A673 (cell line): Measurements from ENCODE around the gene TRPM1. TPM values are rescaled to one million over a fixed set of nuclear protein-coding genes. Genes with fewer than 3 reads are reported as not detected.

Experiments
- BruUV-seq: library from RNA; stranded (reverse); fragments of 400-500 nt; replicated peaks from 2 replicates; lab custom pipeline; 2021; lab: Mats Ljungman, UMichigan
- CTCF ChIA-PET: fragments of 300-600 bp; sonication (Branson Sonifier 250); formaldehyde crosslinking; loops from one replicate; lab custom pipeline; 2022; ENCODE audit warnings: antibody characterized with exemption; lab: Charles Lee
- POLR2A ChIA-PET: fragments of 300-600 bp; sonication (Branson Sonifier 250); formaldehyde crosslinking; loops from one replicate; lab custom pipeline; 2022; ENCODE audit warnings: antibody characterized with exemption; ENCODE audit not compliant: low non-redundant PET; lab: Charles Lee
- DNase-seq: peaks from one replicate; pipeline ENCODE4 v3.0.0-alpha.2; 2015; ENCODE audit warnings: low spot score
- H3K27ac ChIP-seq: fragments of 200-600 bp; sonication (generic); 2 replicates; pipeline ENCODE4 v1.5.1; 2016; ENCODE audit warnings: mixed run types, low read depth, mild to moderate bottlenecking, mixed read lengths, antibody characterized with exemption, low read length; ENCODE audit not compliant: poor library complexity, severe bottlenecking
- H3K27me3 ChIP-seq: fragments of 200-600 bp; sonication (generic); replicated peaks from 2 replicates; pipeline ENCODE4 v1.6.1; 2017; ENCODE audit warnings: mixed run types, low read depth, mild to moderate bottlenecking, mixed read lengths, antibody characterized with exemption, low read length; ENCODE audit not compliant: insufficient read depth, poor library complexity
- H3K36me3 ChIP-seq: fragments of 200-600 bp; sonication (generic); 2 replicates; pipeline ENCODE4 v1.6.1; 2016; ENCODE audit warnings: mixed run types, mild to moderate bottlenecking, mixed read lengths, antibody characterized with exemption, low read length; ENCODE audit not compliant: insufficient read depth, poor library complexity, severe bottlenecking
- H3K4me1 ChIP-seq: fragments of 200-600 bp; sonication (generic); 2 replicates; pipeline ENCODE4 v1.6.1; 2017; ENCODE audit warnings: mixed run types, mild to moderate bottlenecking, mixed read lengths, antibody characterized with exemption, low read length; ENCODE audit not compliant: insufficient read depth, poor library complexity, severe bottlenecking
- H3K4me3 ChIP-seq: fragments of 200-600 bp; sonication (generic); 2 replicates; pipeline ENCODE4 v1.5.1; 2016; ENCODE audit warnings: low read depth, mixed run types, mild to moderate bottlenecking, mixed read lengths, low read length; ENCODE audit not compliant: poor library complexity, severe bottlenecking
- H3K9me3 ChIP-seq: fragments of 200-600 bp; sonication (generic); 2 replicates; pipeline ENCODE4 v1.6.1; 2016; ENCODE audit warnings: mixed run types, low read depth, mild to moderate bottlenecking, mixed read lengths, antibody characterized with exemption, low read length; ENCODE audit not compliant: poor library complexity, severe bottlenecking
- CTCF ChIP-seq: fragments of 300-800, 200-600 bp; sonication (generic); conservative IDR thresholded peaks from 2 replicates; pipeline ENCODE4 v1.5.1; 2017; ENCODE audit warnings: low read depth, mild to moderate bottlenecking, antibody characterized with exemption, low read length, moderate library complexity, mixed read lengths
- EZH2 ChIP-seq: fragments of 200-600 bp; sonication (generic); IDR thresholded peaks from 2 replicates; pipeline ENCODE4 v1.6.1; 2017; ENCODE audit warnings: borderline replicate concordance, low read depth, mild to moderate bottlenecking, mixed read lengths, antibody characterized with exemption, low read length; ENCODE audit not compliant: poor library complexity, severe bottlenecking
- intact Hi-C: fragments of 100-400 bp; cut with micrococcal nuclease; formaldehyde crosslinking; loops from one replicate; pipeline ENCODE4 v1.10.0; 2022; ENCODE audit not compliant: unreplicated experiment
- total RNA-seq: library from RNA; stranded (reverse); gene quantifications from 2 replicates; pipeline ENCODE4 v1.2.3, GENCODE V29; 2021

TRPM1 gene
- total RNA-seq, 1 experiment from 2014 or later: not detected

DNA sequence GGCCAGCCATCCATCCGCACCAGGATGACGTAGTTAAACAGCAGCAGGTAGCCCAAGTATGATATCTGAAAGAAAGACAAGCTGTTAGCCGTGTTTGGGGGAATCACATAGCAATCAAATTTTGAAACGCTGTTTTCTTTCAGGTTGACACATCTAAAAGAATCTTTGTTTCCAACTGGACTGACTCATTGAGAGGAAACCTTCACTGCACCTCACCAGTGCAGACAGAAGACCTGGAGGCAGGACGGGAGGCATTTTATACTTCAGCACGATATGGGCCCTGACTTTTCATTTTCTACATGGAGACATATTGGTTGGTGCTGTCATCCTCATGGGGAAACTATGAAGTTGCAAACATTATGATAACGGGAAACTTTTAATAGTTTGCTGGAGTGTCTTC lies 65.9 kb downstream of the TRPM1 start:
- intact Hi-C loops: no loop called here
- no peaks in the 10 kb centered on the region for H3K9me3 ChIP-seq
- H3K36me3 ChIP-seq: no peaks in the 10 kb centered on the region
- H3K4me1 ChIP-seq: peaks cover 31% of the 10 kb centered on the region
- no peak overlapping the region for H3K4me3 ChIP-seq
- no peaks in the 10 kb centered on the region for H3K27me3 ChIP-seq
- ChIA-PET CTCF (no interaction called here), POLR2A (no interaction called here)
- no peak for DNase-seq
- TF ChIP-seq CTCF: no peak
- TF ChIP-seq EZH2: no peak
- BruUV-seq: no TSS peak
- H3K27ac ChIP-seq: no peak overlapping the region

GRCh38 chr15:31034152-31034551 lies 67.4 kb downstream of the TRPM1 start:
- intact Hi-C loops: loop anchor here (5.0 kb wide), 1 partner anchor 42 kb away; the partner anchor contains the start of gene MTMR10
- CTCF ChIA-PET: no interaction called here
- no peaks in the 10 kb centered on the region for H3K27me3 ChIP-seq
- no peak overlapping the region for H3K4me3 ChIP-seq
- H3K27ac ChIP-seq: no peak overlapping the region
- no peaks in the 10 kb centered on the region for H3K36me3 ChIP-seq
- POLR2A ChIA-PET: no interaction called here
- BruUV-seq: no TSS peak
- no peak for DNase-seq
- no peaks in the 10 kb centered on the region for H3K9me3 ChIP-seq
- no peak for TF ChIP-seq CTCF
- TF ChIP-seq EZH2: no peak
- peaks cover 31% of the 10 kb centered on the region for H3K4me1 ChIP-seq

DNA sequence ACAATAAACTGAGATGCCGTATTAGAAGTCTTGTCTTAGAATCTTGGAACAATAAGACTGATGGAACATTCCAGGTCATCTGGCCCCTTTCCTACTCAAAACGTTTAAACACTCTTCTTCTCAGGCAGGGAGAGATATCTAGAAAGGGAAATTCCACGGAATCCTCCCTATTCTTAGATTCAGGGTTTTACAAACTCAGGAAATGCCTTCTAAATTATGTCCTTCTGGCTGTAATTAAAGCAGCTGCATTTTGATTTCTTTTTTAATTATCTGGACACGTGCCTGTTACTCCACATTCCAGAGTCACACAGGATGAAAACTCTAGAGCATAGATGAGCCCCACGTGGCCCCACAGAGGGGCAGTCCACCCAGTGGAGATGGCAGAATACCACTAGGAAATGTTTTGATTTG lies 68.6 kb downstream of the TRPM1 start:
- ChIA-PET CTCF (no interaction called here), POLR2A (interaction anchor here (0.6 kb wide), 1 partner anchor 11 kb away, joined by 6 read pairs; no protein-coding TSS in a partner anchor)
- BruUV-seq: no TSS peak
- Histone ChIP-seq H3K9me3 (no peaks in the 10 kb centered on the region), H3K27me3 (no peaks in the 10 kb centered on the region), H3K4me1 (peaks cover 35% of the 10 kb centered on the region), H3K36me3 (no peaks in the 10 kb centered on the region), H3K4me3 (no peak overlapping the region), H3K27ac (peak overlapping the region; percentile 25)
- TF ChIP-seq EZH2: no peak
- TF ChIP-seq CTCF: no peak
- DNase-seq: peak; percentile 80
- intact Hi-C loops: loop anchor here (5.0 kb wide), 1 partner anchor 41 kb away; the partner anchor contains the start of gene MTMR10
